ENCODE measurements around the gene PPIL1.
"Not testable (repeated sequence)": the region's sequence is repeated elsewhere in the genome, so short reads cannot be mapped to it uniquely, and the experiment has no call there.

PPIL1 gene

GRCh38 chr6:36814249-36814648 is 60.4 kb downstream of the PPIL1 start:
- DNase-seq = no peak

- no peak for DNase-seq
Measured at GRCh38 chr6:36813526-36813925, 61.1 kb downstream of the PPIL1 start.

- DNase-seq = not testable (repeated sequence)
Measured at GRCh38 chr6:36813047-36813446, 61.6 kb downstream of the PPIL1 start.

GRCh38 chr6:36809941-36810803 is 64.4 kb downstream of the PPIL1 start:
- no peak for DNase-seq

- DNase-seq = no peak
Measured at GRCh38 chr6:36809156-36809555, 65.4 kb downstream of the PPIL1 start.

- DNase-seq = no peak
Measured at GRCh38 chr6:36808634-36809033, 66.0 kb downstream of the PPIL1 start.

- no peak for DNase-seq
Measured at GRCh38 chr6:36807750-36808149, 66.9 kb downstream of the PPIL1 start.

- DNase-seq = no peak
Measured at GRCh38 chr6:36807143-36807542, 67.5 kb downstream of the PPIL1 start.

GRCh38 chr6:36805917-36806316 is 68.7 kb downstream of the PPIL1 start:
- DNase-seq = no peak

GRCh38 chr6:36805096-36805797 is 69.4 kb downstream of the PPIL1 start:
- DNase-seq = no peak

Measured in SHP77 treated with DMSO at 0.1 percent for 48 hours (cell line).